ENCODE data around the gene ZNF438. TPM values are rescaled to one million over a fixed set of nuclear protein-coding genes. Genes with fewer than 3 reads are reported as not detected.

ZNF438 gene
- total and polyA plus RNA-seq, 2 of the 4 experiments (the other 2 are of a cell fraction), result 1.8 to 2.9 TPM

- Histone ChIP-seq H3K4me1 (ENCODE audit: control insufficient read depth, insufficient read depth, low read length) (no peaks in the 10 kb centered on the region), H3K27ac (ENCODE audit: insufficient read depth, low read length) (no peak overlapping the region), H3K9ac (ENCODE audit: low read depth, low read length) (no peak overlapping the region), H3K9me1 (ENCODE audit: insufficient read depth, low read length) (no peaks in the 10 kb centered on the region; the same call in 1 of the 2 replicates), H3K56ac (ENCODE audit: extremely low read depth, insufficient read depth, low read length) (no peak overlapping the region), H3K23ac (ENCODE audit: low read depth, low read length) (no peak overlapping the region), H2BK15ac (ENCODE audit: low read depth, low read length) (no peak overlapping the region), H2AK5ac (ENCODE audit: low read depth, low read length) (no peak overlapping the region; the same call in 1 of the 2 replicates), H2BK20ac (ENCODE audit: low read depth, low read length) (peak overlapping the region; percentile 12; the same call in 1 of the 2 replicates), H2BK120ac (ENCODE audit: low read depth, low read length) (no peak overlapping the region), H3K14ac (replicated peaks; ENCODE audit: low read depth, low read length) (no peak overlapping the region), H3K36me3 (ENCODE audit: control insufficient read depth, insufficient read depth, low read length) (no peaks in the 10 kb centered on the region), H3K4ac (ENCODE audit: low read depth, low read length) (no peak overlapping the region), H4K91ac (ENCODE audit: insufficient read depth, low read depth, low read length) (no peak overlapping the region), H4K20me1 (ENCODE audit: insufficient read depth, low read length) (no peaks in the 10 kb centered on the region), H4K5ac (ENCODE audit: low read depth, low read length) (0 out of 2 replicates have a peak overlapping the region, but pooled peaks have one; percentile 36), H3K9me3 (ENCODE audit: control insufficient read depth, insufficient read depth, low read length) (peaks cover 4% of the 10 kb centered on the region), H3K18ac (ENCODE audit: low read depth, low read length) (no peak overlapping the region), H3K4me2 (ENCODE audit: low read depth, low read length) (no peak overlapping the region), H2BK5ac (ENCODE audit: low read depth, low read length, poor library complexity, severe bottlenecking) (no peak overlapping the region), H3K4me3 (ENCODE audit: insufficient read depth, low read depth, low read length) (no peak overlapping the region), H4K8ac (ENCODE audit: low read depth in 2 of 2, low read length in 2 of 2) (no peak overlapping the region), H2AK9ac (replicated peaks; ENCODE audit: low read depth, low read length, poor library complexity) (no peak overlapping the region), H2AFZ (replicated peaks; ENCODE audit: low read length, poor library complexity) (no peak overlapping the region), H3K79me1 (ENCODE audit: low read depth in 1 of 2, low read length in 2 of 2) (peaks cover 8 to 34% of the 10 kb centered on the region in 2 experiments), H3K27me3 (ENCODE audit: control insufficient read depth, insufficient read depth, low read length) (no peaks in the 10 kb centered on the region)
- no CpG with 5 or more reads among the region's 1 CpG for WGBS, 2 experiments (ENCODE audit: extremely low coverage in 2 of 2, insufficient read length in 1 of 2)
- no peak for DNase-seq
- BruUV-seq (replicated peaks), result no TSS peak
- ATAC-seq (ENCODE audit: low read depth), result no peak; the same call in 1 of the 2 replicates
- dilution Hi-C loops (cut with HindIII; ENCODE audit: low sequenced_read_pairs, unreplicated experiment), result no loop called here
- POLR2A ChIA-PET (ENCODE audit: unreplicated experiment), result no interaction called here
- CTCF ChIA-PET, result no interaction called here
- intact Hi-C loops (cut with micrococcal nuclease), result no loop called here
- TF ChIP-seq USF2 (IDR thresholded peaks at IDR 0.05; ENCODE audit: low read depth, low read length), result no peak
- TF ChIP-seq CHD1 (IDR thresholded peaks at IDR 0.05; ENCODE audit: low read depth, low read length), result no peak
- TF ChIP-seq FOS (IDR thresholded peaks at IDR 0.05; ENCODE audit: low read depth, low read length), result no peak
- no peak for TF ChIP-seq BHLHE40 (IDR thresholded peaks at IDR 0.05; ENCODE audit: low read depth, low read length)
- TF ChIP-seq CEBPB (IDR thresholded peaks at IDR 0.05; ENCODE audit: low read depth, low read length), result no peak
- TF ChIP-seq MAZ (IDR thresholded peaks at IDR 0.05; ENCODE audit: borderline replicate concordance, low read depth, low read length), result no peak
- in situ Hi-C loops (cut with MboI; ENCODE audit: low sequenced_read_pairs), result no loop called here
These were observed 40.0 kb downstream of the ZNF438 start for GRCh38 chr10:30991647-30992011.
